HL-60 (cell line): ENCODE results near the gene NPFF.

ENCODE experiments used
- DNase-seq, 2 experiments: peaks; one replicate each; pipeline ENCODE4 v3.0.0-alpha.2; 2010 to 2020; ENCODE audit warnings: low read depth in 1 of 2, low spot score in 1 of 2
- H3K27ac ChIP-seq: fragments of 250-450 bp; sonication (Bioruptor Pico); replicated peaks from 2 replicates; pipeline ENCODE4 v1.5.1; 2020; ENCODE audit warnings: mild to moderate bottlenecking, moderate library complexity
- H3K27me3 ChIP-seq: fragments of 250-450 bp; sonication (Bioruptor Pico); 2 replicates; pipeline ENCODE4 v1.5.1; 2021; ENCODE audit warnings: mild to moderate bottlenecking, moderate library complexity; ENCODE audit not compliant: insufficient read depth, poor library complexity, severe bottlenecking
- H3K4me3 ChIP-seq: replicated peaks from 2 replicates; pipeline ENCODE4 v1.5.1; 2011; ENCODE audit warnings: mild to moderate bottlenecking, control low read depth, low read length; ENCODE audit not compliant: insufficient read depth
- GABPA ChIP-seq: IDR thresholded peaks from 2 replicates; pipeline ENCODE4 v1.6.1; 2012; ENCODE audit warnings: low read depth
- POLR2AphosphoS5 ChIP-seq: IDR thresholded peaks from 2 replicates; pipeline ENCODE4 v1.6.1; 2012; ENCODE audit warnings: low read depth
- SPI1 ChIP-seq: IDR thresholded peaks from 2 replicates; pipeline ENCODE4 v1.6.1; 2012; ENCODE audit warnings: low read depth, mild to moderate bottlenecking, borderline replicate concordance
- TF ChIP-seq, protein P1 (sequence below): IDR thresholded peaks from one replicate; pipeline ENCODE4 v1.5.1; 2011; ENCODE audit warnings: low read length, control low read depth, inconsistent platforms; ENCODE audit not compliant: insufficient read depth
- TF ChIP-seq, protein P2 (sequence below): IDR thresholded peaks from 2 replicates; pipeline ENCODE4 v1.6.1; 2012; ENCODE audit warnings: low read depth; ENCODE audit not compliant: insufficient replicate concordance

The NPFF gene

DNA sequence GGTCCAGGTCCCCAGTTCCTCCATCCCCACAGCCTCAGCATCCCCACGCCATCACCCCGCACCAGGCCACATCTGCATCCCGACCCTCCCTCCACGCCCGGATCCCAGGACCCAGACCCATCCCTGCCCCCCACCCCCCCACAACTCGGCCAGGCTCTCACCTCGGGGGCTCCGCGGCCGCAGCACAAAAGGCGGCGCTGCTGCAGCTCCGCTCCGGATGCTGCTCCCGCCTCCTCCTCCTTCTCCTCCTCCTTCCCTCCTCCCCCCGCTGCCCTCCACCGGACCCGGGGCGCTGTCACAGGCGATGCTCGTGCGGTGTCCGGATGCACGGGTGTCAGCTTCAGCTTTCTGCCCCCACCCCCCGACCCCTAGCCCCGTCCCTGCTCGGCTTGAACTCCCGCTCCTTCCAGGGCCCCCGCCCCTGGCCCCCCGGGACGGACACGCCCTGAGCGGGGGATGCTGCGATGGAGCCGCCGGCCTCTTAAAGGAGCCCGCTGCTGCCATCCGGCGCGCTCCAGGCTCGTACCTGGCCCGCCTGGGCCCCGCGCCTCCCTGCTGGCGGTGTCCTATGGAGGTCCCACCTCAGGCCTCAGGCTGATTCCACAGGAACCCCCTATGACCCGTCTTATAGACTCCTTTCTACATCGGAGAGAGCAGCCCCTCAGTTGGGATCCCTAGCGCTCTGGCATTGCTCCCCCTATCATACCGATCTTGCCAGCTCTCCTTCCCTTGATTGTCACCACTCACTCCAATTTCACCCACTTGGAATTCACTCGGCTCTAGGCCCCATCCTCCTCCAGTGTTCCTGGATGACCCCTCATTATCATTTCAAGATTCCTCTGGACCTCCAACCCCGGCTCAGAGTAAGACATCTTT, 7.8 kb downstream of the NPFF start, which contains the start of gene MAP3K12:
Gene MAP3K12 (minus strand): TSS at position 193 of the 876 bp plus-strand sequence. CDS start 12,067 bp downstream, outside the sequence.
- DNase-seq: peak in 1 of 2 experiments; percentile 47
- Histone ChIP-seq H3K27ac (peak within 1 kb of the TSS; percentile 97), H3K27me3 (no peaks in the 10 kb centered on the region), H3K4me3 (peak within 1 kb of the TSS; percentile 54)
- TF ChIP-seq, protein P1, sequence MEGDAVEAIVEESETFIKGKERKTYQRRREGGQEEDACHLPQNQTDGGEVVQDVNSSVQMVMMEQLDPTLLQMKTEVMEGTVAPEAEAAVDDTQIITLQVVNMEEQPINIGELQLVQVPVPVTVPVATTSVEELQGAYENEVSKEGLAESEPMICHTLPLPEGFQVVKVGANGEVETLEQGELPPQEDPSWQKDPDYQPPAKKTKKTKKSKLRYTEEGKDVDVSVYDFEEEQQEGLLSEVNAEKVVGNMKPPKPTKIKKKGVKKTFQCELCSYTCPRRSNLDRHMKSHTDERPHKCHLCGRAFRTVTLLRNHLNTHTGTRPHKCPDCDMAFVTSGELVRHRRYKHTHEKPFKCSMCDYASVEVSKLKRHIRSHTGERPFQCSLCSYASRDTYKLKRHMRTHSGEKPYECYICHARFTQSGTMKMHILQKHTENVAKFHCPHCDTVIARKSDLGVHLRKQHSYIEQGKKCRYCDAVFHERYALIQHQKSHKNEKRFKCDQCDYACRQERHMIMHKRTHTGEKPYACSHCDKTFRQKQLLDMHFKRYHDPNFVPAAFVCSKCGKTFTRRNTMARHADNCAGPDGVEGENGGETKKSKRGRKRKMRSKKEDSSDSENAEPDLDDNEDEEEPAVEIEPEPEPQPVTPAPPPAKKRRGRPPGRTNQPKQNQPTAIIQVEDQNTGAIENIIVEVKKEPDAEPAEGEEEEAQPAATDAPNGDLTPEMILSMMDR: no peak
- no peak for TF ChIP-seq GABPA
- TF ChIP-seq POLR2AphosphoS5: no peak
- no peak for TF ChIP-seq SPI1
- TF ChIP-seq, protein P2, sequence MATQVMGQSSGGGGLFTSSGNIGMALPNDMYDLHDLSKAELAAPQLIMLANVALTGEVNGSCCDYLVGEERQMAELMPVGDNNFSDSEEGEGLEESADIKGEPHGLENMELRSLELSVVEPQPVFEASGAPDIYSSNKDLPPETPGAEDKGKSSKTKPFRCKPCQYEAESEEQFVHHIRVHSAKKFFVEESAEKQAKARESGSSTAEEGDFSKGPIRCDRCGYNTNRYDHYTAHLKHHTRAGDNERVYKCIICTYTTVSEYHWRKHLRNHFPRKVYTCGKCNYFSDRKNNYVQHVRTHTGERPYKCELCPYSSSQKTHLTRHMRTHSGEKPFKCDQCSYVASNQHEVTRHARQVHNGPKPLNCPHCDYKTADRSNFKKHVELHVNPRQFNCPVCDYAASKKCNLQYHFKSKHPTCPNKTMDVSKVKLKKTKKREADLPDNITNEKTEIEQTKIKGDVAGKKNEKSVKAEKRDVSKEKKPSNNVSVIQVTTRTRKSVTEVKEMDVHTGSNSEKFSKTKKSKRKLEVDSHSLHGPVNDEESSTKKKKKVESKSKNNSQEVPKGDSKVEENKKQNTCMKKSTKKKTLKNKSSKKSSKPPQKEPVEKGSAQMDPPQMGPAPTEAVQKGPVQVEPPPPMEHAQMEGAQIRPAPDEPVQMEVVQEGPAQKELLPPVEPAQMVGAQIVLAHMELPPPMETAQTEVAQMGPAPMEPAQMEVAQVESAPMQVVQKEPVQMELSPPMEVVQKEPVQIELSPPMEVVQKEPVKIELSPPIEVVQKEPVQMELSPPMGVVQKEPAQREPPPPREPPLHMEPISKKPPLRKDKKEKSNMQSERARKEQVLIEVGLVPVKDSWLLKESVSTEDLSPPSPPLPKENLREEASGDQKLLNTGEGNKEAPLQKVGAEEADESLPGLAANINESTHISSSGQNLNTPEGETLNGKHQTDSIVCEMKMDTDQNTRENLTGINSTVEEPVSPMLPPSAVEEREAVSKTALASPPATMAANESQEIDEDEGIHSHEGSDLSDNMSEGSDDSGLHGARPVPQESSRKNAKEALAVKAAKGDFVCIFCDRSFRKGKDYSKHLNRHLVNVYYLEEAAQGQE: no peak

DNA sequence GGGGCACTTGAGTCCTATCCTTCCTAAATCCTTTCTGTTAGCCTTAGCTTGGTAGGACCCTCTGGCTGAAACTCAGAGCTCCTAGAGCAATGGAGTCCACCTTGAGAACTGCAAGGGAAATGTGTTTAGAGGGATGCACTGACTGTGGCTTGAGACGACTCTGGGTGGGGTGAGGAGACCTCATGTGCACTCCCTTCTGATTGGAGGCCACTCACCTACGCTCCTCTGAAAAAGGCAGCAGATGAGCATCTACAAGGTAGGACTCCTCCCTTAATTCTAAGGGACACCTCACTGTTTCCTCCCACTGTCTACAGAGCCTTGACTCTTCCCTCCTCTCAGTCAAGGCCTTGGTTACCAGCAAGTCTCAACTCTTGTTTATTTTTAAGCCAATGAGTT, 9.1 kb downstream of the NPFF start:
- Histone ChIP-seq H3K27me3 (no peaks in the 10 kb centered on the region), H3K4me3 (no peak overlapping the region), H3K27ac (no peak overlapping the region)
- no peak for DNase-seq
- TF ChIP-seq POLR2AphosphoS5 (no peak), SPI1 (no peak), GABPA (no peak)
- TF ChIP-seq, protein P1: no peak
- TF ChIP-seq, protein P2: no peak

DNA sequence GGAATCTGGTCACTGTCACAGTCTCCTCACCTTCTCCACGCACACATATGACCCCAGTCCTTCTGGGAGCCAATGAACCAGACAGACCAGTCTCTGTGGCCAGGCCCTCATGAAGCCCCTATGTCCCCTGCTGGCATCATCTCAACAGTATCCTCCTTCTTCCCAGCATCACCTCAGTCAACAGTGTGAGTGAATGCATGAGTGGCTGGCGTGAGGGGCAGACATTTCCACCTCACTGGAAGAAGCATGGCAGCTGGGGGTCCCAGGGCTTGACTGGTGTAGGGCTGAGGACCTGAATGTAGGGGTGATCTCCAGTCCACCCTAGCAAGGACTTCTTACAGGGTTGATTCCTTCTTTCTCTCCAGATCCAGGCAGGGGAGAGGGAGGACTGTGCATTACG, 9.8 kb downstream of the NPFF start:
- Histone ChIP-seq H3K4me3 (no peak overlapping the region), H3K27me3 (no peaks in the 10 kb centered on the region), H3K27ac (no peak overlapping the region)
- TF ChIP-seq POLR2AphosphoS5 (no peak), GABPA (no peak), SPI1 (no peak)
- TF ChIP-seq, protein P2: no peak
- TF ChIP-seq, protein P1: no peak
- no peak for DNase-seq
